ENCODE results near the gene NTM.

Gene NTM

DNA sequence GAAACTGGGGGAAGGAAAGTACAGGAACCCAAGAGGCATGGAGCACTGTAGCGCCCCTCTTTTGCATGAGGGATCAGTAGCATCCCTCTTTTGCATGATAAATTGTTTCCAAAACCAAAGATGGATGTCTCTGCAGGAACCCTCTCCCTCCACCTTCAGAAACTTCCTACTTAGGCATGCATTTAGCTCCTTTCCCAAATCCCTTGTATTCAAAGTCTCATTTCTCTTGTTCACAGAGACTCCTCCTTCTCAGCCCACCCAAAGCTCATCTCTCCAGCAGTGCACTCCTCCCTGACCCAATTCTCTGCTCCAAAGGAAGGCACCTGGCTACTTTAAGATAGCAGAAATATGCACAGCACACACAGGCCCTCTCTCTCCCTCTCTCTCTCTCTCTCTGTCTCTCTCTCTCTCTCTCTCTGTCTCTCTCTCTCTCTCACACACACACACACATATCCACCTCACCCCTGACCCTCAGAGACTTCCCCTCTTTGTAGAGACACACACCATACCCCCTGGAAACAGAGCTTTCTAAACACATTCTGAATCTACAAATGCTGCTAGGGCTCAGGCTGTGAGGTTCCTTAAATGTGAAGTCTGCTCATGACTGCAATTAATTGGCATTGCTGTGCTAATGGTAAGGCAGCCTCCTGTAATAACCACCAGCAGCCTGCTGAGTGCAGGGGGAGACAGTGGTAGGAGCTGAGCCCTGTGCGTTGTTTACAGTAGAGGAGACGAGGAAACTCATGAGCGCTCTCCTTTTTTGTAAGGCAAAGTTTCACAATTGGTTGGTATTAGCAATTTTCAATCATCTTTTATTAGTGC, 519.6 kb downstream of the NTM start:
- H3K4me3 ChIP-seq (ENCODE audit: low read depth, low read length), result no peak overlapping the region
- peak; percentile 19 for DNase-seq (ENCODE audit: low read depth)
- TF ChIP-seq, protein P1, sequence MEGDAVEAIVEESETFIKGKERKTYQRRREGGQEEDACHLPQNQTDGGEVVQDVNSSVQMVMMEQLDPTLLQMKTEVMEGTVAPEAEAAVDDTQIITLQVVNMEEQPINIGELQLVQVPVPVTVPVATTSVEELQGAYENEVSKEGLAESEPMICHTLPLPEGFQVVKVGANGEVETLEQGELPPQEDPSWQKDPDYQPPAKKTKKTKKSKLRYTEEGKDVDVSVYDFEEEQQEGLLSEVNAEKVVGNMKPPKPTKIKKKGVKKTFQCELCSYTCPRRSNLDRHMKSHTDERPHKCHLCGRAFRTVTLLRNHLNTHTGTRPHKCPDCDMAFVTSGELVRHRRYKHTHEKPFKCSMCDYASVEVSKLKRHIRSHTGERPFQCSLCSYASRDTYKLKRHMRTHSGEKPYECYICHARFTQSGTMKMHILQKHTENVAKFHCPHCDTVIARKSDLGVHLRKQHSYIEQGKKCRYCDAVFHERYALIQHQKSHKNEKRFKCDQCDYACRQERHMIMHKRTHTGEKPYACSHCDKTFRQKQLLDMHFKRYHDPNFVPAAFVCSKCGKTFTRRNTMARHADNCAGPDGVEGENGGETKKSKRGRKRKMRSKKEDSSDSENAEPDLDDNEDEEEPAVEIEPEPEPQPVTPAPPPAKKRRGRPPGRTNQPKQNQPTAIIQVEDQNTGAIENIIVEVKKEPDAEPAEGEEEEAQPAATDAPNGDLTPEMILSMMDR (IDR thresholded peaks at IDR 0.05; ENCODE audit: insufficient read depth, low read depth, low read length, missing control alignments), result no peak

GRCh38 chr11:131893103-131893890, 522.9 kb downstream of the NTM start:
- TF ChIP-seq, protein P1 (IDR thresholded peaks at IDR 0.05; ENCODE audit: insufficient read depth, low read depth, low read length, missing control alignments), result no peak
- no peak overlapping the region for H3K4me3 ChIP-seq (ENCODE audit: low read depth, low read length)
- DNase-seq (ENCODE audit: low read depth), result peak; percentile 85

DNA sequence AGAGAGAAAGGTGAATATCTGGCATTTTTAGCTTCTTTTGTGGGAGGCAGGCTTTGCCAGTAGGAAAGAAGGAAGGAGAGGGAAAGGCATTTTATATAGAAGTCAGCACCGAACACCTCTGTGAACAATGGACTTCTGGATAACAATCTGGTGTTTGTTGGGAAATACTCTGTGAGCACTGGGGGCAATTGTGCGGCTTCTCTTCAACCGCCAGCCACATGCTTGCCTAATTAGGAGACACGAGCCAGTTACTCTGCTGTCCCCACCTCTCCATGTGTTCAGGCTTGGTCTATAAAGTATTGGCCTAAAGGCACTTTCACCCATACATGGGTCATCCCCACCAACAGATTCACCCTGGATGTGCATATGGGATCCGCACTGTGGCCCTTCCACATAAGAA, 523.6 kb downstream of the NTM start:
- no peak overlapping the region for H3K4me3 ChIP-seq (ENCODE audit: low read depth, low read length)
- TF ChIP-seq, protein P1 (IDR thresholded peaks at IDR 0.05; ENCODE audit: insufficient read depth, low read depth, low read length, missing control alignments), result no peak
- DNase-seq (ENCODE audit: low read depth), result no peak

- TF ChIP-seq, protein P1 (IDR thresholded peaks at IDR 0.05; ENCODE audit: insufficient read depth, low read depth, low read length, missing control alignments), result no peak
- no peak for DNase-seq (ENCODE audit: low read depth)
- no peak overlapping the region for H3K4me3 ChIP-seq (ENCODE audit: low read depth, low read length)
Measured at GRCh38 chr11:131894615-131895544, 524.5 kb downstream of the NTM start.

DNA sequence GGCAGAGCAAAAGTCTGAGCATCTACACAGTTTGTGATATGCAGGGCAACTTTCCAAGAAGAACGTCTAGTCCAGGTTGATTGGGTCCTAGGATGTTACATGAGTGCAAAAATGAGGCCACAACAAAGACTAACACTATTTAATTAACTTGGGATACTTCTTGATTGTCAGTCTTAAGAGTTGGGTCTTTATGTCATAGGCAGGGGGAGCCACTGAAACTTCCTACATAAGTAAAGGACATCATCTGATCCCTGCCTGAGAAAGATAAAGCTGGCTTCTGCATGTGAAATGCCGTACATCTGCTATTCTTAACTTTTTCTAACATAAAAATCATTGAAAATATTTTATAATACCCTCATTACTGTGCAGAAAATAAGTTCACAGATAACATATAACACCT, 525.5 kb downstream of the NTM start:
- TF ChIP-seq, protein P1 (IDR thresholded peaks at IDR 0.05; ENCODE audit: insufficient read depth, low read depth, low read length, missing control alignments), result no peak
- H3K4me3 ChIP-seq (ENCODE audit: low read depth, low read length), result no peak overlapping the region
- DNase-seq (ENCODE audit: low read depth), result no peak

DNA sequence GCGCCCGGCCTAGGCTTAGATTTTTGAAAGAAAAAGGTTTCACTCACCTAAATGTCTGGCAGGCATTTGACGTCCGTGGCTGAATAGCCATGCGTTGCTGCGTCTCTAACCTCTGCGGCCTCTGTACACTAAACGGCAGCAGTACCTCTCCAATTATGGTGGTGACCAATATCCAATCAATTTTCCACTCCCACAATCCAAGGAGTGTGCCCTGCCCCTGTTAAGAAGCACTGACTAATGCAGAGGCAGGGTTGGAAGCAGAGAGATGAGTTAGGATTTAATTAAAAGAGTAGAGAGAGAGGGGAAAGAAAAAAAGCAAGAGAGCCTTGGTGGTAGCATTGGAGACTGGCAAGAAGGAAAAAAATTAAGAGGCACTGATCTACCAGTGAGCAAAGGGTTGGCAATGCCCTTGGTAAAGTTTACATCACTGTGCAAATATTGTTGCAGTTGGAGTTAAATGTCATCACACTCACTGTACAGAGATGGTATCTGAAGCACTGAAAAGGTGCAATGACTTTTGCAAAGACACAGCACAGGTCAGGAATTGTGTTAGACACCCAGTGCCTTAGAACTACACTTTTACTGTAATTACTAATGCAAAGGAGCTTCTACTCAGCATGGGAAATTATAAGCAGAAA, 526.7 kb downstream of the NTM start:
- TF ChIP-seq, protein P1 (IDR thresholded peaks at IDR 0.05; ENCODE audit: insufficient read depth, low read depth, low read length, missing control alignments), result no peak
- no peak overlapping the region for H3K4me3 ChIP-seq (ENCODE audit: low read depth, low read length)
- no peak for DNase-seq (ENCODE audit: low read depth)

Measured in GM12865 (cell line).